ENCODE data around the gene ANAPC13.

GRCh38 chr3:134466331-134466730 is 19.5 kb downstream of the ANAPC13 start:
- TF ChIP-seq ZSCAN31 (CRISPR knock-in tag; IDR thresholded peaks at IDR 0.05; ENCODE audit: low read depth) (no peak), SUZ12 (IDR thresholded peaks at IDR 0.05; ENCODE audit: low read depth, low read length) (no peak)

All from HepG2 (cell line).